ENCODE data around the gene TREM1.
A peak's percentile ranks its signal among the peaks of the same experiment; 100 is the strongest.

TREM1 gene

GRCh38 chr6:41294214-41294872 is 7.9 kb upstream of the TREM1 start:
- no peak for DNase-seq (ENCODE audit: low spot score)

- no peak for DNase-seq (ENCODE audit: low spot score)
Observed at GRCh38 chr6:41291717-41292116, 5.2 kb upstream of the TREM1 start.

DNA sequence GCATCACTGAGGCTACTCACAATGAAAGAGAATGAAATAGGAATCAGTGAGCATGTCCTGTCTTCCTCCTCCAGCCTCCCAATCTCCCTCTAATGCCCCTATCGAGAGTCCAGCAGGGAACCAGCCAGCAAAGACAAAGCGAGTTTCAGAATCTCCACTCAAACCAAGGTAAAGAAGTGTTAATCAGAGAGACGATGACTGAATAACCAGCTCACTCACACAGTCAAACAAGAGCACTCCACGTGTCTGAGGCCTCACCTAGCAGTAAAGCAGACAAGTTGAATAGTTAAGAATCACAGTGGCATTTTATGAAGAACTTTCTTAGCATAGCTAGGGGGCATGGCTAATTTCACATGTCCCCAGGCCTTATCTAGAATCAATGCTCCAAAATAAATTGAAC is 3.3 kb upstream of the TREM1 start:
- DNase-seq (ENCODE audit: low spot score), result no peak

DNA sequence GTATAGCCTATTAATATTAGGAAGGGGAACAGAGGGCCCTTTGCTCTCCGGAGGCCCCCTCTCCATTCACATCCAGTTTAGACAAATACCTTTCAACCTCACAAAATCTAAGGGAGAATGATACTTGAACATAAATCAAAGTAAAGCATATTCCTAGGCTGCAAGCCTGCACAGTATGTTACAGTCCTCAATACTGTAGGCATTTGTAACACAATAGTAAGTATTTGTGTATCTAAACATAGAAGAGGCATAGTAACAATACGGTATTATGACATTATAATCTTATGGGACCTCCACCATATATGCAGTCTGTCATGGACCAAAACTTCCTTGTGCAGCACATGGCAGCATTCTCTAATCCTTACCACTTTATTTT is 2.3 kb upstream of the TREM1 start:
- no peak for DNase-seq (ENCODE audit: low spot score)

GRCh38 chr6:41288030-41288753 is 1.7 kb upstream of the TREM1 start:
- DNase-seq (ENCODE audit: low spot score), result no peak

GRCh38 chr6:41284726-41285125 is 1.8 kb downstream of the TREM1 start:
- DNase-seq (ENCODE audit: low spot score), result no peak

DNA sequence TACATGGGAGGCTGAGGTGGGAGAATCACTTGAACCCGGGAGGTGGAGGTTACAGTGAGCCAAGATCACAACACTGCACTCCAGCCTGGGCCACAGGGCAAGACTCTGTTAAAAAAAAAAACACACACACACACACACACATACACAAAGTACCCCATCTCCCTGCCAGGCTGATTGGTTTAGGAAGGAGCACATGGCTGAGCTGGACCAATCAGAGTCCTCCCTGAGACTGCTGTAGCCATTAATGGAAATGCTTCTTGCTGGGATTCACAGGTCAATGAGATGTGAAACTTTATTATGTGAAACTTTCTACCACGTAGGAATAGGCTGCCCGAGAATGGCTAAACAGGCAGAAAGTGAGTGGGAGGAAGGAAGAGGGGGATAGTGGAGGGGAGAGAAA is 2.9 kb downstream of the TREM1 start:
- DNase-seq (ENCODE audit: low spot score), result no peak

- DNase-seq (ENCODE audit: low spot score), result no peak
Observed at GRCh38 chr6:41280381-41281057, 6.0 kb downstream of the TREM1 start.

GRCh38 chr6:41278699-41279405 is 7.6 kb downstream of the TREM1 start:
- DNase-seq (ENCODE audit: low spot score), result peak; percentile 67

- no peak for DNase-seq (ENCODE audit: low spot score)
Observed at GRCh38 chr6:41277605-41278004, 8.9 kb downstream of the TREM1 start.

DNA sequence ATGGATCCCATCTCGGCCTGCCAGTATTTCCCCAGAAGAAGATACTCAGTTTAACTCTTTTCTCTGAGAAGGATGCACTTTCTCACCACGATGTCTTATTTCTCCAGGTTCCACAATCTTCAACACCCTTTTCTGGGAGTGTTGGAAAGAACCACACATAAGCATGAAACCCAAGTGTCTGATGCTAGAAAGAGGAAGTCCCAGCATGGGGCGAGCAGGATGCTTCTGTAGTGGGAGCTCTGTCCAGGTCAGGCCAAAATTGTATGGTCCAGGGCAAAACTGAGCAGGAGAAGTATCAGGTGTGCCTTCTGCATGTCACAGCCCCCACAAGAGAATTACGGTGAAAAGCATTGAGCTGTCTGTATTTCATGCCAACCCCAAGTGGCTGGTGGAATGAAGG is 11.0 kb downstream of the TREM1 start:
- no peak for DNase-seq (ENCODE audit: low spot score)

DNA sequence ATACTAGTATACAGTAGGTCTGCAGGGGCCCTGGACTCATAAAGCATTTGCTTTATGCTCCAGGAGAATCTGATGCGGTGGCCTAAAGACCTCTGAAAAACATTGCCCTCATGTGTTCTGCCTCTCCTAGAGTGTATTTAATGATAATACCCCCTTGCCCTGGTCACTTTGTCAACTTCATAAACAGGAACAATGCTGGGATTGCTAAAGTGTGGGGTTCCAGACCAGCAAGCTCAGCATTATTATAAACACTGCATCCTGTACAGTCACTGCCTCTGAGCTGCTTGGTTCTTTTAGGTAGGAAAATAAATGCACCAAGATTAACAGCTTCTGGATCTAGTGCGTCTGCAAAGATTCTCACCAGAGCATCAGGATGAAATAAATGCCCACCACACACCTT is 12.2 kb downstream of the TREM1 start:
- DNase-seq (ENCODE audit: low spot score), result no peak

DNA sequence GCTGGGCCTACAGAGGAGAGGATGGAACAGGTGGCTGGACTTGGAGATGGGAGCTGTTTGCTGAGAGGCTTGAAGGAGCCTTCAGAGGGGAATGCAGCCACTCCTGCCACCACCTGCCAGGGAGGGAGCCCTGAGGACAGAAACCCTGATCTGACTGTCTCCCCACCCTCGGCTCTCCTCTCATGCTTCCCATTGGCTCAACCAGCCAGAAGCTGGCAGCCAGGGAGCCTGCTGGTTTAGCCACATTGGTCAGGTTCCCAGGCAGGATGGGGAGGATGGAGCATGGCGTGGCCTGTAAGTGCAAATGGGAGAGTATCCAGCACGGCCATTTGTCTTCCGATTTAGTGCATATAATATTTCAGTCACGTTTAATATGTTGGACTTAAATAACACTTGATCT is 12.8 kb downstream of the TREM1 start:
- no peak for DNase-seq (ENCODE audit: low spot score)

GRCh38 chr6:41272591-41273240 is 13.8 kb downstream of the TREM1 start:
- no peak for DNase-seq (ENCODE audit: low spot score)

GRCh38 chr6:41271901-41272395 is 14.5 kb downstream of the TREM1 start:
- no peak for DNase-seq (ENCODE audit: low spot score)

DNA sequence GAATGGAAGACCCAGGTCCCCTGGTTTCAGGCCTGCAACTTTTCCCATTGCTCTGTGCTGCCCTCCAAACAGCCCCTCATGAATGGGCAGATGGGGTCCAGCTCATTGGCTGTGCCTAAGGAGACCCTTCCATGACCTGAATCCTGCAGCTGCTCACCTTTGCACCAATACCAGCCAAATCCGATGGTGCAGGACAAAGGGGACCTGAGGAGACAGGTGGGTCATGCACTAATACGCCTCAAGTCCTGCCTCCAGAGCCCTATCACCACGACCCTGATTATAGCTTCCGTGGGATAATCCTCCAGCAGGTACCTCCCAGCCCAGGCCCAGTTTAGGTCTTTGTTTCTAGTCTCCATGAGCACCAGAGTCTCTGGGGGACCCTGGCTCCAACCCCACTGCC is 16.8 kb downstream of the TREM1 start:
- no peak for DNase-seq (ENCODE audit: low spot score)

GRCh38 chr6:41269166-41269565 is 17.3 kb downstream of the TREM1 start:
- DNase-seq (ENCODE audit: low spot score), result no peak

DNA sequence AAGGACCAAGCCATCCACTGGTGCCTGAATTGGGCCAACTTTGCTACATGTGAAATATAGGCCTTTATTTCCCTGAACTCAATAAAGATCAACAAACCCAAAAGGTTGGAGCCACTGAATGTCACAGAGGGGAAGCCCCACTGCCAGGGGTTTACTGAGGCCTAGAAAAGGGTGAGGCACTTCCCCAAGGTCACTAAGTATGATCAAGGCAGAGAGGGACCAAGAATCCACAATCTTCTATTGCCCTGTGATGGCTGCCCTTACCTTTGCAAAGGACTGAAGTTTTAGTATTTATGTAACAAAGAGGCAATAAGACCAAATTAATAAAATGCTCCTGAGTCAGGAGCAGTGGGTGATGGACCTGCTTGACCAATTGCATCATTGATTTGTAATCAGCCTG is 18.0 kb downstream of the TREM1 start:
- DNase-seq (ENCODE audit: low spot score), result no peak

DNA sequence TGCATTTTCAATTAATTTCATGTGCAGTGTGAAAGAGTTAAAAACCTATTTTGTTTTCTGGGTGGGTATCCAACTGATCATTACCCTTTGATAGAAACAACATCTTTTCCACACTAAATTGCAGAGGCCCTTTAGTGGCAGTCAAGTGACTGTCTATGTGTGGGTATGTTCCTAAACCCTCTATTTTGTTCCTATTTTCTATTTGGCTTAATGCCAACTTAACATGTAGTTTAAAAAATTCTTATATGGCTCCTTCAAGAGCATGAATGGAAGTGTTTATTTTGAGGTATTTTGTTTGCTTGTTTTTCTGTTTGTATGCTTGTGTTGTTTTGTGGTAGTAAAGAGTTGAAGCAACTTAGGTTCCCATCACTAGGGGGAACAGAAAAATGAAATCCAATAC is 19.9 kb downstream of the TREM1 start:
- DNase-seq (ENCODE audit: low spot score), result no peak

- no peak for DNase-seq (ENCODE audit: low spot score)
Observed at GRCh38 chr6:41263267-41263666, 23.2 kb downstream of the TREM1 start.

DNA sequence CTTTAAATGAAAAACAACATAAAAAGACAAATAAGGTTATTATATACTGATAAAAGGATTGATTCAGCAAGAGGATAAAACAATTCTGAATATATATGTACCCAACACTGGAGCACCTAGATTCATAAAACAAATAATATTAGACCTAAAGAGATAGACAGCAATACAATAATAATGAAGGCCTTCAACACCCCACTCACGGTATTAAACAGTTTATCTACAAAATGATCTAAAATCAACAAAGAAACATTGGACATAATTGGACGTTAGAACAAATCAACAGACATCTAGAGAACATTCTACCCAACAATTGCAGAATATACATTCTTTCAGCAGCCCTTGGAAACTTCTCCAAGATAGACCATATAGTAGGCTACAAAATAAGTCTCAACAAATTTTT is 24.1 kb downstream of the TREM1 start:
- no peak for DNase-seq (ENCODE audit: low spot score)

DNA sequence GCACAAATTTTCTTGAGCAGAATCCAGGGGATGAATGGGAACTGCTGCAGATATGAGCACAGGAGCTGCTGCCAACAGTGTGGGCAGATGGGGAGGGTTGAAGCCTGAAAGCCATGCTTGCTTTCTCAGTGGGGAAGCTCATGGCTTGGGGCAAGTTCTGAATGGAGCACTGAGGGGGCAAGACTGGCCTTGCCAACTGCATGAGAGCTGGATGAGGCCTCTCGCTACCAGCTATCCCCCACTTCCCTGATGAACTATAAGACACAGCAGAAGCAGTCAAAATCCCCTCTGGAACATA is 28.3 kb downstream of the TREM1 start:
- no peak for DNase-seq (ENCODE audit: low spot score)
